ENCODE results near the gene GMDS. TPM values are rescaled to one million over a fixed set of nuclear protein-coding genes. Genes with fewer than 3 reads are reported as not detected.

GMDS gene
- total and polyA plus RNA-seq, 2 of the 13 experiments (the other 11 are each of a cell fraction or from before 2014, with no cell fraction given): 64.4 to 112 TPM

DNA sequence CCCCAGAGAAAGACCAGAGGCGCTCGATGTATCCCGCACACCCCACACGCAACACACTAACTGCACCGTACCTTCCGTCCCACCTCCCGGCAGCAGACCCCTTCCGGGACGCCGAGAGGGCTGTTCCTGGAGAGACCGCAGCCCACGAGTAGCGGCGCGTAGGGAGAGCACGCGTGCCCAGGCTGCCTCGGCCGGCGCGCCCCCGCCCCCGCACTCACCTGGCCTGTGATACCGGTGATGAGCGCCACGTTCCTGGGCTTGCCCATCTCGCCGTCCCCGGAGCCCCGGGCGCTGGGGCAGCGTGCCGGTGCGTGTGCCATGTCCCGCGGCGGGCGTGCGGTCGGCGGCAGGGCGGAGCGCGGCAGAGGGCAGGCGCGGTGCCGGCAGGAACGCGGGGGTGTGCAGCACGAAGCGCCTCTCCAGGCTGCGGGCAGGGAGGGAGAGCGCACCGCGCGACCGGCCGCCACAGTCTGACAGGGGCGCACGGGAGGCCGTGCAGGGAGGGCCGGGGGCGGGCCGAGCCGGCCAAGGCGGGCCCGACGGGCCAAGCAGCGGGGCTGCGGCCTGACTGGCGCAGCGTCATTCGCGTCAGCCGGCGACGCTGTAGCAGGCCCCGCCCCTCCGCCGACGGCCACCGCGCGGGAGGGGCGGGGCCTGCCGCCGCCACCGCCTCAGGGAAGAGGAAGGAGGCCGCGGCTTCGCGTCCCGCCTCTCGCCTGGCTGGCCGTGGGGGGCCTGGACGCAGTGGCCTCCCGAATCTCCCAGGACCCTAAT lies at the start of gene GMDS (continued):
- TF ChIP-seq SNAPC4 (CRISPR knock-in tag; IDR thresholded peaks at IDR 0.05) (no peak), MAFF (IDR thresholded peaks at IDR 0.05; ENCODE audit: low read depth, low read length) (no peak), ZNF12 (CRISPR knock-in tag; IDR thresholded peaks at IDR 0.05) (no peak; the same call in 1 of the 2 replicates), SALL2 (CRISPR knock-in tag; IDR thresholded peaks at IDR 0.05) (peak; percentile 97), RXRA (CRISPR knock-in tag; IDR thresholded peaks at IDR 0.05) (no peak), ATM (IDR thresholded peaks at IDR 0.05; ENCODE audit: borderline replicate concordance) (no peak), NFATC3 (CRISPR knock-in tag; IDR thresholded peaks at IDR 0.05) (no peak), TBX3 (IDR thresholded peaks at IDR 0.05; ENCODE audit: borderline replicate concordance) (no peak), NR1H2 (CRISPR knock-in tag; IDR thresholded peaks at IDR 0.05; ENCODE audit: borderline replicate concordance, low read depth) (peak; percentile 26; the same call in 1 of the 2 replicates), SMAD9 (CRISPR knock-in tag; IDR thresholded peaks at IDR 0.05) (no peak), ZNF501 (CRISPR knock-in tag; IDR thresholded peaks at IDR 0.05) (no peak), MIXL1 (CRISPR knock-in tag; IDR thresholded peaks at IDR 0.05) (no peak), ZC3H4 (CRISPR knock-in tag; IDR thresholded peaks at IDR 0.05; ENCODE audit: borderline replicate concordance) (no peak), GZF1 (CRISPR knock-in tag; IDR thresholded peaks at IDR 0.05) (0 out of 2 replicates have a peak, but pooled peaks have one; percentile 30), AGO2 (optimal IDR thresholded peaks at IDR 0.05; ENCODE audit: low read depth, low read length) (peak; percentile 88), KAT8 (CRISPR knock-in tag; IDR thresholded peaks at IDR 0.05) (no peak), CEBPG (CRISPR knock-in tag; IDR thresholded peaks at IDR 0.05) (no peak), JUNB (CRISPR knock-in tag; IDR thresholded peaks at IDR 0.05; ENCODE audit: borderline replicate concordance) (no peak), KDM5A (IDR thresholded peaks at IDR 0.05; ENCODE audit: borderline replicate concordance, low read length) (peak; percentile 59; the same call in 1 of the 2 replicates)
- TF ChIP-seq, protein P1, sequence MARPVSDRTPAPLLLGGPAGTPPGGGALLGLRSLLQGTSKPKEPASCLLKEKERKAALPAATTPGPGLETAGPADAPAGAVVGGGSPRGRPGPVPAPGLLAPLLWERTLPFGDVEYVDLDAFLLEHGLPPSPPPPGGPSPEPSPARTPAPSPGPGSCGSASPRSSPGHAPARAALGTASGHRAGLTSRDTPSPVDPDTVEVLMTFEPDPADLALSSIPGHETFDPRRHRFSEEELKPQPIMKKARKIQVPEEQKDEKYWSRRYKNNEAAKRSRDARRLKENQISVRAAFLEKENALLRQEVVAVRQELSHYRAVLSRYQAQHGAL (CRISPR knock-in tag; IDR thresholded peaks at IDR 0.05; ENCODE audit: not compliant biosample characterization): peak; percentile 14
- TF ChIP-seq, protein P2, sequence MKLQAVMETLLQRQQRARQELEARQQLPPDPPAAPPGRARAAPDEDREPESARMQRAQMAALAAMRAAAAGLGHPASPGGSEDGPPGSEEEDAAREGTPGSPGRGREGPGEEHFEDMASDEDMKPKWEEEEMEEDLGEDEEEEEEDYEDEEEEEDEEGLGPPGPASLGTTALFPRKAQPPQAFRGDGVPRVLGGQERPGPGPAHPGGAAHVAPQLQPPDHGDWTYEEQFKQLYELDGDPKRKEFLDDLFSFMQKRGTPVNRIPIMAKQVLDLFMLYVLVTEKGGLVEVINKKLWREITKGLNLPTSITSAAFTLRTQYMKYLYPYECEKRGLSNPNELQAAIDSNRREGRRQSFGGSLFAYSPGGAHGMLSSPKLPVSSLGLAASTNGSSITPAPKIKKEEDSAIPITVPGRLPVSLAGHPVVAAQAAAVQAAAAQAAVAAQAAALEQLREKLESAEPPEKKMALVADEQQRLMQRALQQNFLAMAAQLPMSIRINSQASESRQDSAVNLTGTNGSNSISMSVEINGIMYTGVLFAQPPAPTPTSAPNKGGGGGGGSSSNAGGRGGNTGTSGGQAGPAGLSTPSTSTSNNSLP (IDR thresholded peaks at IDR 0.05; ENCODE audit: low read depth, low read length): no peak
- TF ChIP-seq, protein P3, sequence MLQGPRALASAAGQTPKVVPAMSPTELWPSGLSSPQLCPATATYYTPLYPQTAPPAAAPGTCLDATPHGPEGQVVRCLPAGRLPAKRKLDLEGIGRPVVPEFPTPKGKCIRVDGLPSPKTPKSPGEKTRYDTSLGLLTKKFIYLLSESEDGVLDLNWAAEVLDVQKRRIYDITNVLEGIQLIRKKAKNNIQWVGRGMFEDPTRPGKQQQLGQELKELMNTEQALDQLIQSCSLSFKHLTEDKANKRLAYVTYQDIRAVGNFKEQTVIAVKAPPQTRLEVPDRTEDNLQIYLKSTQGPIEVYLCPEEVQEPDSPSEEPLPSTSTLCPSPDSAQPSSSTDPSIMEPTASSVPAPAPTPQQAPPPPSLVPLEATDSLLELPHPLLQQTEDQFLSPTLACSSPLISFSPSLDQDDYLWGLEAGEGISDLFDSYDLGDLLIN (CRISPR knock-in tag; IDR thresholded peaks at IDR 0.05; ENCODE audit: borderline replicate concordance): 0 out of 2 replicates have a peak, but pooled peaks have one; percentile 50
